GM18519 (cell line): ENCODE measurements around the gene CDK5RAP1.

ENCODE experiments used
- ATAC-seq: cut with Tn5 transposase; IDR thresholded peaks from one replicate; pipeline ENCODE4 v1.9.1; 2021; ENCODE audit warnings: mild to moderate bottlenecking, moderate library complexity; ENCODE audit not compliant: unreplicated experiment, low FRiP score

Gene CDK5RAP1

DNA sequence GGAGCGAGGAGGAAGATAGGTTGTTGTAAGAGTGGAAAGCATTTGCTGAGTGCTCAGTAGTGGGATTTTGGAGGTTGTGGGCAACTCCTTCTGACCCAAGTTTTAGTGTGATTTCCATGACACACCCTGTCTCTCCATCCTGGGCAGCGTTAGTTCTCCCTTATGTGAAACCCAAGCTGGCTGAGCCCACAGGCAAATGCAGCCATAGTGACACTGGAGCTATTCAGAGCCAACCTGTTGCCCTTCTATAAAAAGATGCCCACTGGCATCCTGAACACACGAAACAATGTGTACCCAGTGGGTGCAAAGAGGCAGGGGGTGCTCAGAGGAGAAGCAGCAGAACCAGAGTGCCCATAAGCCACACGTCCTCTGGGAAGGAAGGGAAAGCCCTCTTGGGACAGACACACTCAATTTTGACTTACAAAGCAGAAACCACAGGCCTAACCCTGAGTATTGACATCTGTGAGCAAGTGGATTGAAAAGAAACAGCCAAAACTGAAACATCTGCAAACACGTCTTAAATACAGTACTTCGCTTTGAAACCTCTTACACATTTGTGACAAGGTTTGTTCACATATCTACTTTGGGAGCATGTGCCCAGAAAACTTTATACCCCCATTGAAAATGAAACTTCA is 63.7 kb downstream of the CDK5RAP1 start:
- no peak for ATAC-seq

DNA sequence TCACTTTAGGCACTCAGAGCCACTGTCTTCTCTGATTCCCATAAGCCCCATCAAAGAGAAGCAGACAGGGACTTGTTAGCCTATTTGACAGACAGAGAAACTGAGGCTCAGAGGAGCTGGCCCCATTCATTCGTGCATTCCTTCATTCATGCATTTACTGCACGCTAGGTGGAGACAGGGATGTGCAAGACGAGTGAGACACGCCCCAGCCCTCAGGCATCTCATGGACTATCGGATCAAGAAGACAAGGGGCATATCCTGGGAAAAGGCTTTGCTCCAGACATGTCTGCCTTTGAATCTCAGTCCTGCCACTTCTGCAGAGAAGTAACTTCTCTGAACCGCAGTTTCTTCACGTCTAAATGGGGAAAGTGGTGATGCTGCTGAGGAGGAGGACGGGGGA is 64.2 kb downstream of the CDK5RAP1 start:
- ATAC-seq = no peak

DNA sequence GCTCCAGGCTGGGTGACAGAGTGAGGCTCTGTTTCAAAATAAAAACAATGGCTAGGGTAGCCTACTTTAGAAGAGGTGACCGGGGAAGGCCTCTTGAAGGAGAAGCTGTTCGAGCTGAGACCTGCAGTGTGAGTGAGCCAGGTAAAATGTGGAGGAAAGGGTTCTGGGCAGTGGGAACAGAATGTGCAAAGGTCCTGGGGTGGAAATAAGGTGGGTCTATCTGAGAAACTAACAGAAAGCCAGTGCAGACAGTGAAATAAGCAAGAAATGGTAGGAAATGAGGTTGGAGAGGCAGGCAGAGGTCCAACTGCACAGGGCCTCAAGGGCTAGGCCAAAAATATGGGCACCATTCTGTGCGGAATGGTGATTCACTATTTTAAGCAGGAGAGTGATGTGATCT is 64.9 kb downstream of the CDK5RAP1 start:
- ATAC-seq = no peak

DNA sequence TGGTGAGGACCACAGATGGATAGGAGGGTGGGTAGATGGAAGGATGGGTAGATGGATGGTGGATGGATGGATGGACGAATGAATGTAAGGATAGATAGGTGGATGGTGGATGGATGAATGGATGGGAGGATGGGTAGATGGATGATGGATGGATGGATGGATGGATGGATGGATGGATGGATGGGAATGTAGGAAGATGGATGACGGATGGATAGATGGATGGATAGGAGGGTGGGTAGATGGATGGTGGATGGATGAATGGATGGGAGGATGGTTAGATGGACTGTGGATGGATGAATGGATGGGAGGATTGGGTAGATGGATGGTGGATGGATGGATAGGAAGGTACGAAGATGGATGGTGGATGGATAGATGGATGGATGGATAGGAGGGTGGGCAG is 67.2 kb downstream of the CDK5RAP1 start:
- ATAC-seq = no peak

DNA sequence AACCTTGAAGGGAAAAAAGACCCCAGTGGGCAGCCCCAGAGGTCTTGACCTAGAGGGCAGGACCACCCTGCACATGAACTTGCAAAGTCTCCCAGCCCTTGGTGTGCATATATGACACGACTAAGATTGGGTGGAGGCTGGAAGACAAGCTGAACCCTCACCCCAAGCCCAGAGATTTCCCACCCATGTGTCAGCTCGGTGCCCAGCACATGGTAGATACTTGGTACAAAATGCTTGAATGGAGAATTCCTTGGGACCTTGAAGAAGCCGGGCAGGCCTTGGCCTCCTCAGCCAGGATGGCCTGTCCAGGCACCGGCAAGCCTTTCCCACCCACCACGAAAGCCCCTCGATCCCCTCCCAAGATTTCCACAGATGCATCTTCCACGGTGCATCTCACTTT is 67.7 kb downstream of the CDK5RAP1 start:
- no peak for ATAC-seq

DNA sequence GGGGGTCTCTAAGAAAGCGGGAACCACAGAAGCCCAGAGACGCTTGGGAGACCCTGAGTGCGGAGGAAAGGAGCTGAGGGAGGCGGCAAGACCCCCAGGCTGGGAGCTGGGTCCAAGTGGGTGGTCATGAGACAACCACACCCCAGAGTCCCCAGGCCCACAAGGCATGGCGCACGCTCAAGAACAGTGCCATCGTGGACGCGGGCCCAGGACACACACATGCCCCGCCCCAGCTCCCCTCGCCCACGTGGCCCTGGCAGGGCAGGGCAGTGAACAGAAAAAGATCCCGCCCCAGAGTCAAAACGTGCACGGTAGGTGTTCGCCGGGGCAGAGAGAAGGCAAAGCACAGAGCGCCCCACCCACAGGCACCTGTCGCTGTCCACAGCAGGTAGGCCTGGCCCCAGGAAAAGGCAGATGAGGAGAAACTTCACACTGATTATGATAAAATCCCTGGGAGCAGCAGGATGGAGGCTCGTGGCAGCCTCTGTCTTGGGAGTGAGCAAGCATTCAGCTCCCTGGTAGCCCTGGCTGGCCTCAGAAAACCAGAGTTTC is 68.3 kb downstream of the CDK5RAP1 start:
- ATAC-seq = no peak

DNA sequence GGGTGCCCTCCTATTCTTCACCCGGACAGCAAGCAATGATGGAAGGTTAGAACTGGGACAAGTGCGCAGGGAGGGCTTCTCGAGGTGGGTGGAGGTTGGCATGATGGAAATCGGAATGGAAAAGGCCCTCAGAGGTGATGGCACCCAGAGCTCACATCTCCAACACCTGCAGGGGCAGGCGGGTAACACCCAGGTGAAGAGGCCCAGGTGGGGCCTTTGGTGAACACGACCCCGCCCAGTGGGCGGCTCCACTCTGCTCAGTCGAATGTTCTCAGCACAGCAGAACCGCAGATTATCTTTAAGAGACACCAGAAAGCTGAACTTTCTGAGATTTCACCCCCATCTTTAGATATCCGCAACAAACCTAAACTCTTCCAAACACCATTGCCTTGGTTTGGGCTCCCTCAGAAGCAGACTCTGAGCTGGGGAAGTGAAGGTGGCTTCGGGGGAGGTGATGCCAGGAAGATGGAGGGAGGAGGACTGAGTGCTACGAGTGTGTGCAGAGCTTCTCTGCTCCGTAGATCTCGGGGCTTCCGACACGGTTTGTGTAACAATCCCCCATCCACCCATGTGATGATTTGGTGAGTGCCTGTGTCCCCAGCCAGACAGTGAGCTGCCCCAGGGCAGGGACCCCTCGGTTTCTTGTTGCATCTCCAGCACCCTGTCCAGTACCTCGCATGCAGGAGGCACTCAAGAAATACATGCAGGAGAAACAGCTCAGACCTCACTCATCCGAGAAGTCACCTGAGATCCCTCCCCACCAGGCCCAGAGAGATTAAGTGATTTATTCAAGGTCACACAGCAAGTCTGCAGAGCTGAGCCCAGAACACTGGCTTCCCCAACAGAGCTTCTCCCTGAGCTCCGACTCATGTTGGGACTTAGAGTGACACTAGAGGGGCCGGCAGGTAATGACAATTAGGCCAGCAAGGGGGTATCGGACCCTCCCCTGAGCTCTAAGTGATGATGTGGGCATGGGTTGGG is 72.9 kb downstream of the CDK5RAP1 start:
- ATAC-seq = no peak

DNA sequence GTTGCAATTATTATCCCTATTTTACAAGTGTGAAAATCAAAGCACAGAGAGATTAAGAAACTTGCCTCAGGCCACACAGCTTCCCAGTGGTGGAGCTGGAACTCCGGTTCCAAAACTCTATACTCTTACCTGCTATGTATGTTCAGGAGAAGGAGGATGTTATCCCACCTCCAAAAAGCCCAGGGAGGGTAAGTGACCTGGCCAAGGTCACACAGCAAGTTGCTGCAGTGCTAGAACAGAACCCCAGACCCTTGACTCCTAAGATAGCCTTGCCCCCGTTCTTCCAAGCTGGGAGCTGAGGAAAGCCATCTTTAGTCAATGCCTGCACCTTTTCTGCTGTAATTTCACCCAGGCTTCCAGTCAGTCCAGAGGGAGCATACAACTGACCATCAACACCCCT is 76.0 kb downstream of the CDK5RAP1 start:
- no peak for ATAC-seq

DNA sequence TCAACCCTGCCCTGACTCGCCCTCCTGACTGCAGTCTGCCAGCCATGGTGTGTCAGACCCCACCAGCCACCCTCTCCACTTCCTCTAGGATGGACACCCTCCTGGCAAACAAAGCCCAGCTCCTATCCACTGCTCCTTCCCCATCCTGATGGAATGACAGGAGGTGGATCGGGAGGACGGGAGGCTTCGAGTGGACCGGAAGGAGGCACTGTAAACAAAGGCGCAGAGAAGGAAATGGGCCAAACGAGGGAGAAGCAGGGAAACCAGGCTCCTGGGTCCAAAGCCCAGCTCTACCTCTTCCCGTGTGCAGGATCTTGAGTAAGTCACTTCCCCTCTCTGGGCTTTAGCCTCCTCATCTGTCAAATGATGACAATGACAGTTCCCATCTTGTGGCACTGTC is 78.1 kb downstream of the CDK5RAP1 start:
- no peak for ATAC-seq

DNA sequence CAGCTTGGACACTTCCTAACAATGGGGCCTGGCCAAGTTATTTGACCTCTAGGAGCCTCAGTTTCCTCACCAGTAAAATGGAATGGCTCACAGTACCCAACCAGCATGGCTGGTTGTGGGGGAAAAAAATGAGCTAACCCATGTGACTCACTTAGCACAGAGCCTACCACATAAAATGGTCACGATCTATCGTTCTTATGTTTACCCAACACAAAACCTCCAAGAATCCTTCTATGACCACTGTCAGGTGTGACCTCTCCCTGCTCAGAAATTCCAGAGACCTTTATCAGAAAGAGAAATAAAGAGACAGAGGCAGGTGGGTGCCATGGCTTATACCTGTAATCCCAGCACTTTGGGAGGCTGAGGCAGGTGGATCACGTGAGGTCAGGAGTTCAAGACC is 78.9 kb downstream of the CDK5RAP1 start:
- no peak for ATAC-seq

DNA sequence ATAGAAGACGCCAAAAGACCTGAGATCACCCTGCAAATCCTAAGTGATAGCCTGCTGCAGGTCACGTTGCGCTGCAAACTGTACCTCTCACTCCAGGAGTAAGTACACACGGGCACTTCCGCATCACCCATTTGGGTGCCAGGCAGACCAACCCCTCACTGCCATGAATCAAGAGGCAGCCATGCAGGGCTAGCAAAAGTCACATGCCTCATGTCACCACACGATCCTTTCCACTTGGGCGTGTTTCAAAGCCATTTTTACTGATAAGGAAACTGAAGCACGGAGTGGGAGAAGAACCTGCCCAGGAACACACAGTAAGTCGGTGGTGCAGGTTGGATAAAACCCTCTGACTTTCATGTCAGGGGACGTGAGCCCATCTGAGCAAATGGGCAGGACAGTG is 81.3 kb downstream of the CDK5RAP1 start:
- ATAC-seq = no peak

DNA sequence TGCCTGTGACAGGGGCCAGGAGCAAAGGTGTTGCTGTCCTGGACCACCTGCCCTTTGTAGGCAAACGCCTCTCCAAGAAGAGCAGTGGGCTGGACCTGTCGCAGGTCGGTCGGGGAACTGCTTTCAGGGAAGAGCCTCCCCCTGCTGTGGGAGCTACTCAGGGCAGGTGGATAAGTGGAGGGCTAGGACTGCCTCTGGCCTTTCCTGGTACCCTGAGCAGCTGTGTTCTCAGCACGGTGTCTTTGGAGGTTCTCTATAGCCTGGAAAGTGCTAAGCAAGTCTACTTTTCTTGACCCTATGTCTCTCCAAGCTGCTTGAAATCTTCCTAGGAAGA is 83.3 kb downstream of the CDK5RAP1 start:
- no peak for ATAC-seq

DNA sequence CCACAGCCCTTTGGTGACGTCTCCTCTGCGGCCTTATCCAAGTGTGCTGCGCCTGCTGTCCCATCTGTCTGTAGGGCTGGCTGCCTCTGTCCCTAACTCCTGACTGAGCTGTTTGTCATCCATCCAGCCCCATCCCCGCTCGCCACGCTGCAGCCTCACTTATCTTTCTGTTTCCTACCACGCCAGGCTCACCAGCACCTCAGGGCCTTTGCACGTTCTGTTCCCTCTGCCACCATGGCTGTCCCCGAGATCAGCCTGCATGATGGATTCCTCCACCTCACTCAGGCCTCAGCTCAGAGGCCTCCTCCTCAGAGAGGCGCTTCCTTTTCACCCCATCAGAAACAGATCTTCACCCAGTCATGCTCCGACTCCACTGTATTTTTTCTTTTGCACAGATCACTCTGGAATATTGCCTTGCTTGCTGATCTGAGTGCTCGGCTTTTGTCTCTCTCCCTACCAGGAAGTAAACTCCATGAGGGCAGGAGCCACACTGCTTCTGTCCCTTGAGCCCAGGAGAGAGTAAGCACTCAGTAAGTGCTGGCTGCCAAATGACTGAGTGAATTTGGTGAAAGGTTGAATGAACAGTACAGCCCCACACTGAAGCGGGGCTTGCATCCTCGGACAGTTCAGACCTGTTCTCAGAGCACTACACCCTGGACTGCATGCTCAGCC is 83.8 kb downstream of the CDK5RAP1 start:
- ATAC-seq = no peak

DNA sequence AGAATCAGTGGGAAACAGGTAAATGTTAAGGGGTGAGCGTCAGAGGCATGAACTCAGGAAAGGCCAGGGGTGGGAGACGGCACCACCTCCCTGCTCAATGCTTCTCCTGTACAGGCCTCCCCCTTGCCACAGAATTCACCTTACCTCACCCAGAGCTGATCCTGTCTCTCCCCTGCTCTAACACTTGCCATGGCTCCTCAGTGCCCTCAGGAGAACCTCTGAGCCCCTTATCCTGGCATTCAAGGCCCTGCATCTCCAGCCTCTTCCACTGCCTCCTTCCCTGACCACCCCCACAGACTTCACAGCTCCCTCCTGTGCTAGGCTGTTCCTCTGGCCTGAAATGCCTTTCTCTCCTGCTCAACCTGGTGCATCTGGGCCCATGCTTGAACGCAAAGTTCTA is 84.4 kb downstream of the CDK5RAP1 start:
- no peak for ATAC-seq

DNA sequence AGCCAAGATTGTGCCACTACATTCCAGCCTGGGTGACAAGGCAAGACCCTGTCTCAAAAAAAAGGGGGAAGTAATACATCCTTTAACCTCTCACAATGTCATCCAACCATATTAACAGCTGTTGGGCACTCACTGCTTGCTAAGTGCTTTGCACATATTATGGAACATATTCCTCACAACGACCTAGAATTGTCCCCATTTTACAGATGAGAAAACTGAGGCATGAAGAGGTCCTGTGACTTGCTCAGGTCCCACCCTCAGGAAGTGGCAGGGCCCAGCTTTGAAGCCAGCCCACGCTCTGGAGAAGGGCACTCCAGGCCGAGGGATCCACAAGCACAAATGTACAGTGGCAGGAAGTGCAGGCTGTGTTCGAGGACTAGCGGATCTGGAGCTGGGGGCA is 85.0 kb downstream of the CDK5RAP1 start:
- no peak for ATAC-seq

DNA sequence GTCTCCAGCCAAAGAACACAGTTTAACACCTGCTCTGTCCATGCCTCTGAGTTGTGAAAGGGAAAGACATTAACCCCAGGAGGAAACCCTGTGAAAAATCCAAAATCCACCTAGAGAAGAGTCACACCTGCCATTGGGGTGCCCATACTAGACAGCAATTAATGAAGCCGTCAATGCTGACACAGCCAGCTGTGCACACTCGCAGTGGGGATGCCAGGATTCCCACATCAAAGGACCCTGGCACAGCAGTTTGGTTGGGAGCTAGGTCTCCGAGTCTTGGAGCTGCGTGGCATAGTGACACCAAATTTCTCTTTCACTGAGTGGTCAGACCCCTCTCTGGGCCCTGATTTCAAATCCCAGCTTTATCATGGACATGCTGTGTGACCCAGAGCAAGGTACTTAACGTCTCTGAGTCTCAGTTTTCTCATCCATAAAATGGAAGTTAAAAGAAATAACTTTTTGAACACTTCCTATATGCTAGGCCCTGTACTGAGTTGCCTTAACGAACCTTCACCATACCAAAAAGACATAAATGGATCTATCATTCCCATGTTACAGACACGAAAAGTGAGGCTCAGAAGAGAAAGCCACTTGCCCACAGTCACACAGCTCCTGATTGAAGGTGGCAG is 87.5 kb downstream of the CDK5RAP1 start:
- no peak for ATAC-seq

DNA sequence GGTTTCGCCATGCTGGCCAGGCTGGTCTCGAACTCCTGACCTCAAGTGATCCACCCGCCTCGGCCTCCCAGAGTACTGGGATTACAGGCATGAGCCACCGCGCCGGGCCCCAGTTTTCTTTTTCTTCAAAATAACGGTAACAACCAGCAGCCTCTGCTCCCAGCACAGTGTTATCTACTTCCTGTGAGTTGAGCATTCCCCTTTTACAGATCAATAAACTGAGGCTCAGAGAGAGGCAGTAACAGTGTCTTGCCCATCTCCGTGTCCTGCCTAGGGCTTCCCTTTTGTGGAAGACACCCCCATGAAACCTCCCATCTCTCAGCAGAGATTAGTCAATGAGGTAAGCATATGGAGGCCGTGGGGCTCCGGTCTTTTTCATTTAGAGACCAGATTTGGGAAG is 88.7 kb downstream of the CDK5RAP1 start:
- no peak for ATAC-seq

DNA sequence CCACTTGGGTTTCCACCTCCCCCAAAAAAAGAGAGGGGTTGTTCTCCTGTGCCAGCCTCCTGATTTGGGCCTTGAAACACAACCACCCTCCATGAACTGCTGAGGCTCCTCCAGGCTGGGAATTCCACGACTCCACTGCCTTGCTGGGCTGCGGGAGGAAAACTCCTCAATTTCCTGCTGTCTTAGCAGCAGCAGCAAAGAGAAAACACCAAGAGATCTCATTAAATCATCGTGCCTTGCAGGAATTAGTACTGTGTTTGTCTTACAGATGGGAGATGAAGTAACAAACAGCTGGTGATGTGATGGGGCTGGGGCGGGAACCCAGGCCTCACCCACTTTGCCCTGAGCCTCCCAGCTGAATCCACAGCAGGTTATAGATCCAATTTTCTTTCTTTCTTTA is 89.3 kb downstream of the CDK5RAP1 start:
- ATAC-seq = no peak

DNA sequence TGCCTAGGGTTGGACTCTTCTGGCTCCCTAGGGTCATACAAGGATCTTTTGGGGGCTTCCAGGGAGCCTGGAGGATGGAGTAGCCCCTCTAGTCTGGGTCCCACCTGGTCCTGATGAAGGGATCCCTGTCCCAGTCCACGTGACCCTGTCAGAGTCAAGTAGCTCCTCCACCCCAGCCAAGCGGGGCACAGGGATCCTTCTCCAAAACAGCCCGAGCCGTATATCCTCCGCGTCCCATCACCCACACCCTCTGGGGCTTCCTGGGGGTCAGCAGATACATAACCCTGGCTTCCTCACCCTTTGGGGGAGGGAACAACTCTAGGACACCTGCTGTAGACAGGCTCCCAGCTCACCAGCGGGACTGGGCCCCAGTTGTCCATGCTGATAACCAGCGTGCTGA is 90.3 kb downstream of the CDK5RAP1 start:
- no peak for ATAC-seq

DNA sequence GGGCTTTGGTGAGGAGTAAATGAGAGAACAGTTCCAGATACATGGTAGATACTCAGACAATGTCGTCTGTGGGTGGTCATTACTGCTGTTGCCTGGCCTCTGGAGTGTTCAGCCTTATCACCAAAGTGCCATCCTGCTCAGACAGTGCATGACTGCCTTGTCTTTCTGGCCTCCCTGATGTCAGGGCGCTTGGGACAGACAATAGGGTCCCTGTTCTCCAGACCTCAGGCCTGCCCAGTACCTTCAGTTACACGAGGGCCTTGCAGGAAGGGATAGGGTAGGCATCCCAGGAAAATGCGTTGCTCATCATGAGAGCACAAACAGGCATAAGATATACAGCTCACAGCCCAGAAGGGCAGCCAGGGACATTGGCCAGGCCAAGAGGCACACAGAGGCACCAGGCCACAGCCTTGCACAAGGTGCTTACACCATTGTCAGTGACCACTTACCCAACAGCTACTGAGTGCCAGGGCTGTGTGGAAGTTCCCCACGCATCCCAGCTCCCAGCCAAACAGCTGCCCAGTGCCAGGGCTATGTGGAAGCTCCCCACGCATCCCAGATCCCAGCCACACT is 90.9 kb downstream of the CDK5RAP1 start:
- no peak for ATAC-seq
